ENCODE data around the gene PALLD. TPM values are rescaled to one million over a fixed set of nuclear protein-coding genes. Genes with fewer than 3 reads are reported as not detected.

PALLD gene
- total and polyA plus RNA-seq, 2 of the 13 experiments (the other 11 are each of a cell fraction or from before 2014, with no cell fraction given), result 0.50 to 1.5 TPM

DNA sequence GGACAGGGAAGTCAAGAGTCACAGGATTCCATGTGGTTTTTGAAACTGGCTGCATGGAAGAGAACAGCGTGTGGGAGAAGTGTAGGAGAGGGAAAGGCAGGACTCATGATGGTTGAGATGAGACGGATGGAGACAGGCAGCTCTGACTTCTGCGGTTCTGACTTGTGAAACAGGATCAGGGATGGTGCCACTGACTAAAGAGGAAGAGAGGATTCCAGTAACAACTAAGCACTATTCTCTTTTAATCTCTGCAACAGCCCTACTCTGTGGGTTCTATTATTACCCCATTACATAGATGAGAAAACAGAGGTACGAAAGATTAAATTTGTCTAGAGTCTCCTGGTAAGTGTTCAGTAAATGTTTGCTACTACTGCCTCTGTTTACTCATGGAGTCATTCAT lies 356.9 kb downstream of the PALLD start (continued):
- TF ChIP-seq, protein P1, sequence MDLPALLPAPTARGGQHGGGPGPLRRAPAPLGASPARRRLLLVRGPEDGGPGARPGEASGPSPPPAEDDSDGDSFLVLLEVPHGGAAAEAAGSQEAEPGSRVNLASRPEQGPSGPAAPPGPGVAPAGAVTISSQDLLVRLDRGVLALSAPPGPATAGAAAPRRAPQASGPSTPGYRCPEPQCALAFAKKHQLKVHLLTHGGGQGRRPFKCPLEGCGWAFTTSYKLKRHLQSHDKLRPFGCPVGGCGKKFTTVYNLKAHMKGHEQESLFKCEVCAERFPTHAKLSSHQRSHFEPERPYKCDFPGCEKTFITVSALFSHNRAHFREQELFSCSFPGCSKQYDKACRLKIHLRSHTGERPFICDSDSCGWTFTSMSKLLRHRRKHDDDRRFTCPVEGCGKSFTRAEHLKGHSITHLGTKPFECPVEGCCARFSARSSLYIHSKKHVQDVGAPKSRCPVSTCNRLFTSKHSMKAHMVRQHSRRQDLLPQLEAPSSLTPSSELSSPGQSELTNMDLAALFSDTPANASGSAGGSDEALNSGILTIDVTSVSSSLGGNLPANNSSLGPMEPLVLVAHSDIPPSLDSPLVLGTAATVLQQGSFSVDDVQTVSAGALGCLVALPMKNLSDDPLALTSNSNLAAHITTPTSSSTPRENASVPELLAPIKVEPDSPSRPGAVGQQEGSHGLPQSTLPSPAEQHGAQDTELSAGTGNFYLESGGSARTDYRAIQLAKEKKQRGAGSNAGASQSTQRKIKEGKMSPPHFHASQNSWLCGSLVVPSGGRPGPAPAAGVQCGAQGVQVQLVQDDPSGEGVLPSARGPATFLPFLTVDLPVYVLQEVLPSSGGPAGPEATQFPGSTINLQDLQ (CRISPR knock-in tag; IDR thresholded peaks at IDR 0.05), result no peak
- no peak for TF ChIP-seq CAMTA2 (CRISPR knock-in tag; IDR thresholded peaks at IDR 0.05; ENCODE audit: borderline replicate concordance)
- no peak for TF ChIP-seq ZNF329 (CRISPR knock-in tag; IDR thresholded peaks at IDR 0.05; ENCODE audit: low read depth)
- TF ChIP-seq, protein P2, sequence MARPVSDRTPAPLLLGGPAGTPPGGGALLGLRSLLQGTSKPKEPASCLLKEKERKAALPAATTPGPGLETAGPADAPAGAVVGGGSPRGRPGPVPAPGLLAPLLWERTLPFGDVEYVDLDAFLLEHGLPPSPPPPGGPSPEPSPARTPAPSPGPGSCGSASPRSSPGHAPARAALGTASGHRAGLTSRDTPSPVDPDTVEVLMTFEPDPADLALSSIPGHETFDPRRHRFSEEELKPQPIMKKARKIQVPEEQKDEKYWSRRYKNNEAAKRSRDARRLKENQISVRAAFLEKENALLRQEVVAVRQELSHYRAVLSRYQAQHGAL (CRISPR knock-in tag; IDR thresholded peaks at IDR 0.05; ENCODE audit: not compliant biosample characterization), result no peak
- TF ChIP-seq, protein P3, sequence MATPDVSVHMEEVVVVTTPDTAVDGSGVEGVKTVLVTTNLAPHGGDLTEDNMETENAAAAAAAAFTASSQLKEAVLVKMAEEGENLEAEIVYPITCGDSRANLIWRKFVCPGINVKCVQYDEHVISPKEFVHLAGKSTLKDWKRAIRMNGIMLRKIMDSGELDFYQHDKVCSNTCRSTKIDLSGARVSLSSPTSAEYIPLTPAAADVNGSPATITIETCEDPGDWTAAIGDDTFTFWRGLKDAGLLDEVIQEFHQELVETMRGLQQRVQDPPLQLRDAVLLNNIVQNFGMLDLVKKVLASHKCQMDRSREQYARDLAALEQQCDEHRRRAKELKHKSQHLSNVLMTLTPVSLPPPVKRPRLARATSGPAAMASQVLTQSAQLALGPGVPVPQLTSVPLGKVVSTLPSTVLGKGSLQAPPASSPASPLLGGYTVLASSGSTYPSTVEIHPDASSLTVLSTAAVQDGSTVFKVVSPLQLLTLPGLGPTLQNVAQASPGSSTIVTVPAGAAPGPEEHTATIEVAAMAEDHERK (CRISPR knock-in tag; IDR thresholded peaks at IDR 0.05; ENCODE audit: low read depth), result no peak
- TF ChIP-seq PHB2 (IDR thresholded peaks at IDR 0.05; ENCODE audit: partially characterized antibody), result no peak

DNA sequence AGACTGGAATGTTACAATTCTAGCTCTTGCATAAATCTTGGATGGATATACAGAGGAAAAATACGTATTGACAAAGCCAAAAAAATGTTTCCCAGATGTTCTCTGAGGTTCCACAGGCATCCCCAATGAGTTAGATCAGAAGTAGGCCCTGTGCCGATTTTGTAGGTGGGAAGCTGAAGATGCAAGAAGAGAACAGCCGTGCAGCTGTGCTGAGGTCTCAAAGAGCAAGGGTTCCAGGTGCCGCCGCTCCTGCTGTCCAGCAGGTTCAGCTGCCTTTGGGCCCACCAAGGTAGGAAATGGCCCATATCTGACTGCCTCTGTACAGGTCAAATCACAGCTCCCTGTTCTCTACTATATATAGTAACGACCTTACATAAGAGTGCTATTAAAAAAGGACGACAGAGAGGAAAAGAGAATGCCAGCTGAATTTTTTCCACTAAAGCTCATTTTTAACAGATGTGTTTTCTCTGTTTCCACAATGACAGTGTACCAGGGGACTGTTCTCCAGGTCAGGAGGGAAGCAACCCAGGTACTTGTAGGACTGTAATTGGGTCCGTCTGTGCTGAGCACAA lies 357.6 kb downstream of the PALLD start:
- CTCF ChIA-PET (ENCODE audit: low intra/inter-chr PET ratio, low total read pairs), result no interaction called here
- no peak for TF ChIP-seq ZNF557 (CRISPR knock-in tag; IDR thresholded peaks at IDR 0.05)
- TF ChIP-seq REXO4 (CRISPR knock-in tag; IDR thresholded peaks at IDR 0.05; ENCODE audit: borderline replicate concordance), result no peak
- TF ChIP-seq, protein P4, sequence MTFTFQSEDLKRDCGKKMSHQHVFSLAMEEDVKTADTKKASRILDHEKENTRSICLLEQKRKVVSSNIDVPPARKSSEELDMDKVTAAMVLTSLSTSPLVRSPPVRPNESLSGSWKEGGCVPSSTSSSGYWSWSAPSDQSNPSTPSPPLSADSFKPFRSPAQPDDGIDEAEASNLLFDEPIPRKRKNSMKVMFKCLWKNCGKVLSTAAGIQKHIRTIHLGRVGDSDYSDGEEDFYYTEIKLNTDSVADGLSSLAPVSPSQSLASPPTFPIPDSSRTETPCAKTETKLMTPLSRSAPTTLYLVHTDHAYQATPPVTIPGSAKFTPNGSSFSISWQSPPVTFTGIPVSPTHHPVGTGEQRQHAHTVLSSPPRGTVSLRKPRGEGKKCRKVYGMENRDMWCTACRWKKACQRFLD (CRISPR knock-in tag; IDR thresholded peaks at IDR 0.05; ENCODE audit: borderline replicate concordance), result no peak
- TF ChIP-seq PAF1 (CRISPR knock-in tag; IDR thresholded peaks at IDR 0.05), result no peak
- no peak for TF ChIP-seq SAP130 (CRISPR knock-in tag; IDR thresholded peaks at IDR 0.05; ENCODE audit: low read depth)
- no peak for TF ChIP-seq ZNF713 (CRISPR knock-in tag; IDR thresholded peaks at IDR 0.05)
- TF ChIP-seq ZNF432 (CRISPR knock-in tag; IDR thresholded peaks at IDR 0.05; ENCODE audit: borderline replicate concordance), result no peak
- no peaks in the 10 kb centered on the region for H3K36me3 ChIP-seq (replicated peaks in 1 of 2; ENCODE audit: control insufficient read depth in 1 of 2, insufficient read depth in 2 of 2, low read length in 2 of 2)
- intact Hi-C loops (cut with micrococcal nuclease; ENCODE audit: unreplicated experiment), result no loop called here
- POLR2A ChIA-PET, result no interaction called here
- no peak overlapping the region for H3K9ac ChIP-seq (ENCODE audit: insufficient read depth, low read depth, low read length)
- no peak for ATAC-seq
- no peak for FAIRE-seq
- in situ Hi-C loops (cut with HindIII; ENCODE audit: extremely low pct_ligation_motif_present, low pct_unique_long_range_greater_than_20kb), result no loop called here
- no peaks in the 10 kb centered on the region for H3K79me2 ChIP-seq (ENCODE audit: insufficient read depth, low read length)
- no peaks in the 10 kb centered on the region for H4K20me1 ChIP-seq (ENCODE audit: insufficient read depth, low read length)
- no peak for DNase-seq (ENCODE audit: low spot score)
- H3K4me3 ChIP-seq (replicated peaks in 1 of 3; ENCODE audit: insufficient read depth in 1 of 3, low read depth in 2 of 3, low read length in 3 of 3), result no peak overlapping the region
- H3K27me3 ChIP-seq (ENCODE audit: control insufficient read depth in 1 of 2, insufficient read depth in 2 of 2, low read length in 2 of 2), result no peaks in the 10 kb centered on the region
- no peaks in the 10 kb centered on the region for H3K4me1 ChIP-seq (ENCODE audit: insufficient read depth, low read length)
- no peaks in the 10 kb centered on the region for H3K9me3 ChIP-seq (ENCODE audit: low read length)
- H3K4me2 ChIP-seq (ENCODE audit: low read depth, low read length), result no peak overlapping the region
- no peak overlapping the region for H3K27ac ChIP-seq (ENCODE audit: extremely low read length, insufficient read depth, low read length)
- BruUV-seq (replicated peaks), result no TSS peak
- WGBS (ENCODE audit: low lambda C conversion rate), result 75% methylated on average over 8 of the region's 8 CpGs
- no peak overlapping the region for H2AFZ ChIP-seq (ENCODE audit: low read length)
